OCI-LY3 (cell line): ENCODE results near the gene RPS6KA2.

Source experiments
- CTCF ChIP-seq: fragments of 200-600, 300-600 bp; sonication (generic); IDR thresholded peaks from 2 replicates; pipeline ENCODE4 v1.5.1; 2014; ENCODE audit warnings: antibody characterized with exemption, low read length, low read depth
- EZH2phosphoT487 ChIP-seq: fragments of 200-600 bp; shearing (Covaris generic); IDR thresholded peaks from 2 replicates; pipeline ENCODE4 v1.6.1; 2018; ENCODE audit warnings: antibody characterized with exemption, mixed run types, low read depth

GRCh38 chr6:166546653-166547052 is 80.4 kb downstream of the RPS6KA2 start:
- TF ChIP-seq CTCF: no peak
- TF ChIP-seq EZH2phosphoT487: no peak
